OCI-LY1 (cell line): ENCODE measurements around the gene FLVCR2.

Experiments
- H2AFZ ChIP-seq: fragments of 200-600 bp; sonication (generic), shearing (Covaris generic); 2 replicates; pipeline ENCODE4 v1.6.0; 2014; ENCODE audit warnings: antibody characterized with exemption, mild to moderate bottlenecking, low read length
- H3F3A ChIP-seq: fragments of 200-600 bp; sonication (generic), shearing (Covaris generic); 2 replicates; pipeline ENCODE4 v1.6.0; 2014; ENCODE audit warnings: mild to moderate bottlenecking, antibody characterized with exemption, low read length, moderate library complexity; ENCODE audit not compliant: insufficient read depth
- H3K27ac ChIP-seq: fragments of 200-600 bp; sonication (generic); 2 replicates; pipeline ENCODE4 v1.5.1; 2014; ENCODE audit warnings: low read length, mixed run types, mild to moderate bottlenecking, low read depth; ENCODE audit not compliant: poor library complexity, severe bottlenecking
- H3K27me3 ChIP-seq: fragments of 200-600 bp; sonication (generic); 2 replicates; pipeline ENCODE4 v1.6.0; 2014; ENCODE audit warnings: antibody characterized with exemption, mild to moderate bottlenecking, low read length, moderate library complexity; ENCODE audit not compliant: insufficient read depth
- H3K36me3 ChIP-seq: fragments of 200-600 bp; sonication (generic); 2 replicates; pipeline ENCODE4 v1.6.1; 2014; ENCODE audit warnings: mild to moderate bottlenecking, antibody characterized with exemption, low read length, moderate library complexity, mixed read lengths; ENCODE audit not compliant: insufficient read depth
- H3K4me1 ChIP-seq: fragments of 200-600 bp; sonication (generic); 2 replicates; pipeline ENCODE4 v1.5.1; 2014; ENCODE audit warnings: mild to moderate bottlenecking, low read length, moderate library complexity; ENCODE audit not compliant: insufficient read depth, severe bottlenecking
- H3K4me2 ChIP-seq: fragments of 200-600 bp; sonication (generic), shearing (Covaris generic); 2 replicates; pipeline ENCODE4 v1.6.1; 2014; ENCODE audit warnings: low read length
- H3K4me3 ChIP-seq: fragments of 200-600 bp; sonication (generic); 2 replicates; pipeline ENCODE4 v1.5.1; 2014; ENCODE audit warnings: low read length, low read depth, mild to moderate bottlenecking, mixed read lengths; ENCODE audit not compliant: poor library complexity, severe bottlenecking
- H3K79me2 ChIP-seq: fragments of 200-600 bp; shearing (Covaris generic); 2 replicates; pipeline ENCODE4 v1.6.1; 2016; ENCODE audit warnings: mixed run types, low read length, mixed read lengths; ENCODE audit not compliant: insufficient read depth
- H3K9ac ChIP-seq: fragments of 200-600 bp; sonication (generic), shearing (Covaris generic); 2 replicates; pipeline ENCODE4 v1.6.1; 2014; ENCODE audit warnings: mild to moderate bottlenecking, low read length, mixed read lengths
- H3K9me2 ChIP-seq: fragments of 200-600 bp; sonication (generic), shearing (Covaris generic); 2 replicates; pipeline ENCODE4 v1.6.1; 2014; ENCODE audit warnings: low read depth, mild to moderate bottlenecking, low read length, mixed read lengths
- H3K9me3 ChIP-seq: fragments of 200-600 bp; shearing (Covaris generic); 2 replicates; pipeline ENCODE4 v1.6.1; 2014; ENCODE audit warnings: low read length, mixed read lengths
- H4K20me1 ChIP-seq: fragments of 200-600 bp; sonication (generic), shearing (Covaris generic); 2 replicates; pipeline ENCODE4 v1.6.0; 2016; ENCODE audit warnings: mild to moderate bottlenecking, low read length; ENCODE audit not compliant: insufficient read depth
- EZH2 ChIP-seq: fragments of 200-600 bp; sonication (generic), shearing (Covaris generic); IDR thresholded peaks from 2 replicates; pipeline ENCODE4 v1.8.0; 2017; ENCODE audit warnings: borderline replicate concordance, mixed run types, mild to moderate bottlenecking, antibody characterized with exemption, low read length, moderate library complexity, mixed read lengths
- TF ChIP-seq, protein P1 (sequence below): fragments of 200-600 bp; sonication (generic), shearing (Covaris generic); IDR thresholded peaks from 2 replicates; pipeline ENCODE4 v1.5.1; 2017; ENCODE audit warnings: mild to moderate bottlenecking, antibody characterized with exemption, low read length, moderate library complexity, mixed read lengths

Gene FLVCR2

DNA sequence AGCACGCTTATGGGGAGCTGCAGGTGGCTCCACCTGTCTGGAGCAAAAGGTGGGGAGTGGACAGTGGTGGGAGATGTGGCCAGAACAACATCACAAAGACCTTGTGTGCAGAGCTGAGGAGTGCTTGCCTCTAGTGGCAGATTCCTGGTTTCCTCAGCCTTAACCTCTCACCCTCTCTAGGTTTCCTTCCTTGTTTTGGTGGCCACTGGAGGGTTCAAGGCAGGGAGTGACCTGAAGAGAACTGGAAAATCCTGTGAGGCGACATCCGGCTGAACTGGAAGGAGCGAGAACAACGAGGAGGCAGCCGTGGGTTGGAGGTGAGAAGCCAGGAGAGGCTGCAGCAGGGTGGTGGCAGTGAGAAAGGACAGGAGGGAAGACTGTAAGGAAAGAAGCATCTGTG is 6.3 kb upstream of the FLVCR2 start:
- Histone ChIP-seq H2AFZ (no peak overlapping the region), H3K9ac (no peak overlapping the region), H3K27ac (no peak overlapping the region), H3F3A (no peaks in the 10 kb centered on the region), H3K9me2 (no peaks in the 10 kb centered on the region), H3K79me2 (no peaks in the 10 kb centered on the region), H3K4me3 (no peak overlapping the region), H3K4me2 (no peak overlapping the region), H3K27me3 (0 out of 2 replicates have a peak, but pooled peaks cover 4% of the 10 kb centered on the region), H3K36me3 (no peaks in the 10 kb centered on the region), H3K9me3 (no peaks in the 10 kb centered on the region), H4K20me1 (no peaks in the 10 kb centered on the region), H3K4me1 (no peaks in the 10 kb centered on the region)
- TF ChIP-seq, protein P1, sequence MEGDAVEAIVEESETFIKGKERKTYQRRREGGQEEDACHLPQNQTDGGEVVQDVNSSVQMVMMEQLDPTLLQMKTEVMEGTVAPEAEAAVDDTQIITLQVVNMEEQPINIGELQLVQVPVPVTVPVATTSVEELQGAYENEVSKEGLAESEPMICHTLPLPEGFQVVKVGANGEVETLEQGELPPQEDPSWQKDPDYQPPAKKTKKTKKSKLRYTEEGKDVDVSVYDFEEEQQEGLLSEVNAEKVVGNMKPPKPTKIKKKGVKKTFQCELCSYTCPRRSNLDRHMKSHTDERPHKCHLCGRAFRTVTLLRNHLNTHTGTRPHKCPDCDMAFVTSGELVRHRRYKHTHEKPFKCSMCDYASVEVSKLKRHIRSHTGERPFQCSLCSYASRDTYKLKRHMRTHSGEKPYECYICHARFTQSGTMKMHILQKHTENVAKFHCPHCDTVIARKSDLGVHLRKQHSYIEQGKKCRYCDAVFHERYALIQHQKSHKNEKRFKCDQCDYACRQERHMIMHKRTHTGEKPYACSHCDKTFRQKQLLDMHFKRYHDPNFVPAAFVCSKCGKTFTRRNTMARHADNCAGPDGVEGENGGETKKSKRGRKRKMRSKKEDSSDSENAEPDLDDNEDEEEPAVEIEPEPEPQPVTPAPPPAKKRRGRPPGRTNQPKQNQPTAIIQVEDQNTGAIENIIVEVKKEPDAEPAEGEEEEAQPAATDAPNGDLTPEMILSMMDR, result no peak
- no peak for TF ChIP-seq EZH2

DNA sequence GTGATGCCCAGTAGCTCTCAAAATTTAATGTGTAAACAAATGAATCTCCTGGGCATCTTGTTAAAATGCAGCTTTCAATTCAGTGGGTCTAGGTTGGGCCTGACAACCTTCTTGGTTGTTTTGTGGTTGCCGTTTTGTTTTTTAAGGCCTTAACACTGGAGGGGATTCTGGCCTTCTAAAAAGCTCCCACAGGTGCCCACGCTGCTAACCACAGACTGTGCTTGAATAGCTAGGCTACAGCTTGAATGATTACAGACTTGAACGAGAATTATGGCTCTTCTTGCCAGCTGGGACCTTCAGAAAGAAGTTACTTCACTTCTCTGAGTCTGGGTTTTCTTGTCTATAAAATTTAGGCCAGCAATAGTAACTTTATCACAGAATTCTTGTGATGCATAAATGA is 1.3 kb upstream of the FLVCR2 start:
- H3K36me3 ChIP-seq, result no peaks in the 10 kb centered on the region
- no peak overlapping the region for H3K4me3 ChIP-seq
- H2AFZ ChIP-seq, result no peak overlapping the region
- peaks cover 12% of the 10 kb centered on the region for H3K4me1 ChIP-seq
- no peaks in the 10 kb centered on the region for H3F3A ChIP-seq
- H3K79me2 ChIP-seq, result no peaks in the 10 kb centered on the region
- TF ChIP-seq, protein P1, result no peak
- TF ChIP-seq EZH2, result no peak
- no peaks in the 10 kb centered on the region; the same call in 1 of the 2 replicates for H3K27me3 ChIP-seq
- no peak overlapping the region for H3K27ac ChIP-seq
- H4K20me1 ChIP-seq, result no peaks in the 10 kb centered on the region
- no peak overlapping the region for H3K4me2 ChIP-seq
- no peaks in the 10 kb centered on the region for H3K9me2 ChIP-seq
- no peaks in the 10 kb centered on the region for H3K9me3 ChIP-seq
- no peak overlapping the region for H3K9ac ChIP-seq

DNA sequence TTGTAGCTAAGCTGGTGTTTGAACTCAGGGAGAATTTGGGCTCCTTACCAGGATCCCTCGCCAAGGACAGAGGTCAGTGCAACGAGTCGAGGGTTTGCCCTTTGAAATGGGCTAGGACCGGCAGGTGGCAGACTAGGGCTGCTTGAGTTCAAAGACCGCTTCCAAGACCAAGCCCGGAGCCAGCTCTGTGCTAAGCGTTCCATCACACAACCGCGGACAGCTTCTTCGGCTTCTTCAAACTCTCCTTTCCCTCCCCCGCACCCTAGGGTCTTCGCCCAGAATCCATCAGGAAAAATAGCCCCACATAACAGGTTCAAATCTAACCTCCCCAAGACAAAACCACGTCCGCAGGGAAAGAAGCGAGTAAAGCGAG is 705 bp upstream of the FLVCR2 start:
- Histone ChIP-seq H3K36me3 (no peaks in the 10 kb centered on the region), H4K20me1 (no peaks in the 10 kb centered on the region), H2AFZ (peak overlapping the region; percentile 73; the same call in 1 of the 2 replicates), H3K27me3 (no peaks in the 10 kb centered on the region; the same call in 1 of the 2 replicates), H3F3A (no peaks in the 10 kb centered on the region), H3K79me2 (no peaks in the 10 kb centered on the region), H3K9me3 (no peaks in the 10 kb centered on the region), H3K4me2 (peak overlapping the region; percentile 78), H3K4me3 (peak overlapping the region; percentile 62), H3K27ac (no peak overlapping the region), H3K9ac (peak overlapping the region; percentile 25; the same call in 1 of the 2 replicates), H3K9me2 (no peaks in the 10 kb centered on the region), H3K4me1 (peaks cover 12% of the 10 kb centered on the region)
- TF ChIP-seq EZH2, result no peak
- TF ChIP-seq, protein P1, result peak; percentile 73
